Stimulated activated CD8-positive, alpha-beta memory T cell treated with anti-CD3 and anti-CD28 coated beads, Interleukin-12 subunit alpha, Interleukin-12 subunit beta, amount 100 ng/mL, for 1 hour (primary cell): ENCODE measurements around the gene EPB41L1.

Experiments used
- DNase-seq: peaks from one replicate; pipeline ENCODE4 v3.0.0-alpha.2; 2020; ENCODE audit warnings: low read depth

The EPB41L1 gene

DNA sequence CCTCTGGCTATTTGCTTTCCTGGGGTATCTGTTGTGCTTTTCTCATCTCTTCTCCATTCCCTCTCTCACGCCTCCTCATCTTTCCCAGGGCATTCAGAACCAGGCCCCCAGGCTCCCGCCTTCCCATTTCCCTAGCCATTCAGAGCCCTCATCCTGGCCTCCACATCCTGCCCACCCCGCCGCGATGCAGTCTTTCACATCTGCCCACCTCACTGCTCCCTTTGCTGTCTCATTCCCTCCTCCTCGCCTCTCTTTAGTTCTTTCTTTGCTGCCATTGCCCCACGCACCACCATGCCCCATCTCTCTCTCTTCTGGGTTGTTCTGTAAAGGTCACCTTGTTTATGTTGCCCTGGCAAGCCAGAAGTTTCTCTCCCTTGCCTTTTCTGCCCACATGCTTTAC is 71.1 kb downstream of the EPB41L1 start:
- DNase-seq: no peak

DNA sequence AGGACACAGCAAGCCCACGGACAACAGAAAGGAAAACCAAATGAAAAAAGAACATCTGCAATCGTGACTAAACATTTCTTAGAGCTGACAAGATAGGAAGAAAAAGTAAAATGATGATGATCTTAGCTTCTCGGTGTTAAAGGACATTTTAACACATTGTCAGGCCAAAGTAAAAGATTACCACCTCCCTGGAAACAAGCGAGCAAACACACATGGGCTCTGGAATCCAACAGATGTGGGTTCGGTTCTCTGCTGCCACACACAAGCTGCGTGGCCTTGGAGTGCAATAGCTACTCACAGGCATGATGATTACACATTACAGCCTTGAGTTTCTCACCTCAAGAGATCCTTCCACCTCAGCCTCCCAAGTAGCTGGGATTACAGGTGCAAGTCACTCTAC is 74.2 kb downstream of the EPB41L1 start:
- DNase-seq: no peak

DNA sequence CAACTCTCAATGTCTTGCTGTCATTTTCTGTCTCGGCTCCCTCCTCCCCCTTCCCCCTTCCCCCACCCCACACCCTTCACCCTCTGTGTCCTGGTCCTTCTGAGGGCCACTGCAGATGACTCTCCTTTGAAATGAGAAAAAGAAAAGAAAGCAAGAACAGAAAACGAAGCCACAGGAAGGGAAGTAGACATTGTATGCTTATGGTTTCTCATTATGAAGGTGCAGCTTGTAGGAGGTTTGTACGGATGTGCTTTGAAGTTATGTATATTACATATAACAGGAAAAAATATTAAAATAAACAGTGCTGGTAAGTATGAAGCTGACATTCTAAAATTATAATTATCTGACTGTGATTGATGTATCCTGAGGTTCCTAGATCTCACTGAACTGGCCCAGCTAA is 75.5 kb downstream of the EPB41L1 start:
- DNase-seq: no peak

DNA sequence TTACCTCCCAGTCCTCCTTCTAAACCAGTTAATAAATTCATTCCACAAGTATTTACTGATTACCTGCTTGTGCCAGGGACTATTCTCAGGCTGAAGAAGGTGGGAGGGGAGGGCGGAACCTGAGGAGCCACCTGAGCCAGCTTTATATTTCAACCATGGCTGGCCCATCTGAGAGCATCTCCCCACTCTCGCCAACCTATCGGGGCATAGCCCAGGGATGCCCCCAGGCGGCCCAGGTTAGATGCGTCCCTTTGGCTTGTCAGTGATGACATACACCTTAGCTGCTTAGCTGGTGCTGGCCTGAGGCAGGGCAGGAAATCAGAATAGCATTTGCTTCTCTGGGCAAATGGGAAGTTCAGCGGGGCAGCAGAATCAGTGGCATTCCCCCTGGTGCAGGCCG is 76.8 kb downstream of the EPB41L1 start:
- DNase-seq: no peak

DNA sequence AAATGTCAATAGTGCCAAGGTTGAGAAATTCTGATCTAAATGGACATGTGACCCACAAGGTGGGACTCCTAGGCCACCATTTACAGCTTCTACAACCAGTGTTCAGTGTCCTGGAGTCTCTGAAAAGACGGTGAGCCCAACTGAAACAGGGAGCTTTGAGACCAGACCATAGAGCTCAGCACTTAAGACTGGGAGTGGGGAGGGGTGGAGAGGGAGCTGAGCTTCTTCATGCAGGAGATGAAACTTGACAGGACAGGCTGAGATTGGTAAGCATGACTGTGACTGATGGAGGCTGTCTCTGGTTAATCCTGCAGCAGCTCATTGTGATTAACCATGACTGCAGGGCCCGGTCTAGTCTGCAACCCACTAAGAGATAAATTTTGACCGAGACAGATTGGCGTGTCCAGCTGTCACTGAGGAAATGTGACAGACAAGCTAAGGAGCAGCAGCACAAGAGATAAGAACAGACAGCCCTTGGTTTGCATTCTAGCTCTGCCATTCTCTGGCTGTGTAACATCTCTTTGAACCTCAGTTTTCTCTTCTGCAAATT is 80.3 kb downstream of the EPB41L1 start:
- no peak for DNase-seq

DNA sequence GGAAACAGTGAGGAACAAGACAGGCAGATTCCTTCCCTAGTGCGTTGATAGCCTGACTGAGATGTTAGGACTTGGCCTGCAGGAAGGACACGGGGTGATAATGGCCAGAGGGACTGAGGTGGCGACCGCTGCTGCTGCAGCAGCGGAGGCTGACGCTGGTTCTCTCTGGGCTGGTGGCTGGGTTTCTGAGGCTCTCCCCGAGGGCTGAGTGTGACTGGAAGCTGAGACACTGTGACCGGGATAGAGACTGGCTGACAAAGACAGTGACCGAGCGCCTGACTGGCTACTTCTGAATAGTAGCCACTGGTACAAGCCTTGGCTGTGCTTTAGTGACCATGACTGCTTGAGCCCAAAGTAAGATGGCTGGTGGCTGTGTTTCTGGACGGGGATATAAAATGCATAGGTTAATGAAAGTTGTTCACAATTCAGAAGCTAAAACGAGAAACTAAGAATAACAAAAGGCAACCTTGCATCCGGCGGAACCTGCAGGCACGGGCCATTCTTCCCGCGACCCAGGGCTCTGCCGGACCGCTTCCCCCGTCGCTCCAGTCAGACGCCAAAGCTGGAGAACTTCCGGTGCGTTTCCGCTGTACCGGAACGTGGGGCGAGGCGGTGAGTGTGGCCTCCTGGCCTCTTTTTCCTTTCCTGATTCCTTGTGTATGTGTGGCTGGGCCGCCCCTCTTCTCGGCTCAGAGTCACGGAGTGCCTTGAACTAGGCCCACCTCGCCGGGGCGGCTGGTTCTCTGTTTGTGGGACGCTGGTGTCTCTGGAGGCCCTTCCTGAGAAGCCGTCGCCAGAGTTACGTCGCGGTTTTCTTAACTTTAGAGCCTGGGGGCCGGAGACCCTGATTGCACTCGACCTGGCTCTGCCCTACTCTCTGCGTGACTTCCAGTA is 81.6 kb downstream of the EPB41L1 start, which contains the start of gene AAR2:
Gene AAR2 (plus strand): TSS at position 587 of the 894 bp plus-strand sequence. CDS start 3,391 bp downstream, outside the sequence.
- peak; percentile 51 for DNase-seq

DNA sequence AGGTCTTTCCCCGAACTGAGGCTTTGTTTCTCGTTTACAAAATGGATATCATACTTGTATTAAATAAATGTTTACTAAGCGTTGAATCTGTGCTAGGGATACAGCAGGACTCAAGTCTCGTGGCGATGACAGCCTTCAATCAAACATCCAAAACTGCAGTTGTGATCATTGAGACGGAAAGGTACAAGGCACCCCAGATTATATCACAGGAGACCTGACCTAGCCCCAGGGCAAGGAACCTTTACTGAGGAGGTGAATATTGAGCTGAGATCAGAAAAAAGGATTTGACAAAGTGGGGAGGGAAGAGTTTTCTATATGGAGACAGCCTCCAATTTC is 82.2 kb downstream of the EPB41L1 start:
- DNase-seq: no peak

DNA sequence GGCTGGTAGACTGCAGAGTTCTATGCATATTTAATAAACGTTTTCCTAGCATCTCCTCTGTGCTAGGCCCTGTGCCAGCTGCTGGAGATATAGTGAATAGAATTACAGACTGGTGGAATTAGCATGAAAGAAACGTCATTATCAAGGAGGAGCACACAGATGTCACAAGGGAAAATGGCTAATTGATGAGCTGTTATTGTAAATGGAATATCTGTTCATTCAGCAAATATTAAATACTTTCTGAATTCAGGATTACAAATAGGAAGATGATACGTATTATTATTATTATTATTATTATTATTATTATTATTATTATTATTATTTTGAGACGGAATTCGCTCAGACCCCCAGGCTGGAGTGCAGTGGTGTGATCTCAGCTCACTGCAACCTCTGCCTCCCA is 82.9 kb downstream of the EPB41L1 start:
- DNase-seq: no peak

DNA sequence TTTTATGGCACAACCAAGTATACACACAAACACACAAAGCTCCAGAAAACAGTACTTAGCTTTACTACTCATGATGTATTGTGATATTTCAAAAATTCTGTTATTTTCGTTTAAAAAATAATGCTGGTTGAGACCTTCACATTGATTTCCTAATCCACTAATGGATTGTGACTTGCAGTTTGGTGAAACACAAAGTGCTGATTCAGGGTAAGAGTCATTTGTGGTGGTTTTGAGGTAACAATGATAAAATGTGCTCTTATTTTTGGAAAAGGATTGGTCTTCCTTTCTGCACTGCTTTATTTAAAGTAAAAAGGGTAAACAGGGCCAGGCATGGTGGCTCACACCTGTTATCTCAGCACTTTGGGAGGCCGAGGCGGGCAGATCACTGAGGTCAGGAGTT is 83.6 kb downstream of the EPB41L1 start:
- DNase-seq: no peak

DNA sequence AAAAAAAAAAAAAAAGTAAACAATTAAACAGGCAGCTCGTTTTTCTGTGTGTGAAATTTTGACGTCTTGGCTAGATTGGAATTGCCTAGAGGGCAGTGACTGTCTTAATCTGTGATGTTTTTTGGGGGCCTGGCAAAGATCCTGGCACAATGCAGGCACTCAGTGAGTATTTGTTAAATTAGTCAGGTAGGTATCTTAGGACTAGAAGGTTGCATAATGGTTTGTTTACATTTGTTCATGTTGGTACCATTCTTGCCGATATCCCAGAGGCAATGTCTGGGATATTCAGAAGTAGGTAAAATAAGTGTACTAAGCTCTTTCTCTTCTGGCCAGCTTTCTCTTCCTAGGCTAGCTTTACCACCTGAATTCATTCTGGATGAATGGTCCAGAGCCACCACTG is 84.2 kb downstream of the EPB41L1 start:
- no peak for DNase-seq

DNA sequence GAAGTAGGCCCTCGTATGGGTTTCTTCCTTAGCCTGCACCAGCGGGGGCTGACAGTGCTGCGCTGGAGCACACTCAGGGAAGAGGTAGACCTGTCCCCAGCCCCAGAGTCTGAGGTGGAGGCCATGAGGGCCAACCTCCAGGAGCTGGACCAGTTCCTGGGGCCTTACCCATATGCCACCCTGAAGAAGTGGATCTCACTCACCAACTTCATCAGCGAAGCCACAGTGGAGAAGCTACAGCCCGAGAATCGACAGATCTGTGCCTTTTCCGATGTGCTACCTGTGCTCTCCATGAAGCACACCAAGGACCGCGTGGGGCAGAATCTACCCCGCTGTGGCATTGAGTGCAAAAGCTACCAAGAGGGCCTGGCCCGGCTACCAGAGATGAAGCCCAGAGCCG is 85.5 kb downstream of the EPB41L1 start:
- no peak for DNase-seq

DNA sequence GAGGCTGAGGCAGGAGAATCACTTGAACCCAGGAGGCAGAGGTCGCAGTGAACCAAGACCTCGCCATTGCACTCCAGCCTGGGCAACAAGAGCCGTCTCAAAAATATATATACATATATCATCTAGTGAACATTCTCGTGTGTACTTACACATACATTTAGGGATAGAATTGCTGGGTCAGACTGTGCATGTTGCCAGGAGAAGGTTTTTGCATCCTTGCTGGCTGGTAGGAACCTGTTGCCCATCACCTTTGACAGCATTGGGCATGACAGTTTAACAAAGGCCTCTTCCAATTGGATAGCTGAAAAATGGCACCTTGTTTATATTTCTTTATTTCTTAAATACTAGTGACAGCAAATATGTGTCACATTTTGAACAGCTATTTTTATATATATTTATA is 87.1 kb downstream of the EPB41L1 start:
- DNase-seq: no peak

DNA sequence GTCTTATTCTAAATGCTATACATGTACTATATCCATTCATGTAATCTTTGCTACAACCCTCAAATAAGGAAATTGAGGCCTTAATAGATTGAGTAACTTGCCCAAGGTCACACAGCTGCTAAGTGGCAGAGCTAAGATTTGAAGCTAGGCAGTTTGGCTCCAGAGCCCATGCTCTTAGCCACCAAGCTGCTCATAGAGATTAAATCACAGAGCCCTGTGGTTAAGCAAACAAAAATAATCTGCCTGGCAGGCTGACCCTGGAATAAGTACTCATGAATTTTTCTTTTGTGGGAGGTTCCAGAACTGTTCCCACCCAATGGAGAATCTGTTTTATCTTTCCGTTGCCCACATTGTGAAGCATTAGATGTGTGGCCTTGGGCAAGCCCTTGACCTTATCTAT is 89.2 kb downstream of the EPB41L1 start:
- DNase-seq: no peak

DNA sequence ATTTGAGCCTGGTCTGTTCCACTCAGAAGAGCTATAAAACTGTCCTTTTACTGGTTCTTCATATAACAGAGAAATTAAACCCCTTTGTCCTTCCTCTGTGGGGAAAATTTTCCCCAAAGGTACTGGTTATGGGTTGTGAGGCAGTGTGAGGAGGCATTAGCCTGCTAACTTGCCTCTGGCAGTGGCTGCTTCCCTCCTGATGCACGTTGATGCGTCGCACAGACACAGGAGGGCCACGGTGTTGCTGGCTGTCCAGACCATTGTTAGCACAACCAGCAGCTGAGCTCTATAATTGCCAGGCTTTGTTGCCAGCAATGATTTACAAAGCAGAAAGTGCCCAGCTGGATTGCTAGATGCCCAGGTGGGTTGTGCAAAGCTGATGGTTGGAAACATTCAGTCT is 91.9 kb downstream of the EPB41L1 start:
- no peak for DNase-seq

DNA sequence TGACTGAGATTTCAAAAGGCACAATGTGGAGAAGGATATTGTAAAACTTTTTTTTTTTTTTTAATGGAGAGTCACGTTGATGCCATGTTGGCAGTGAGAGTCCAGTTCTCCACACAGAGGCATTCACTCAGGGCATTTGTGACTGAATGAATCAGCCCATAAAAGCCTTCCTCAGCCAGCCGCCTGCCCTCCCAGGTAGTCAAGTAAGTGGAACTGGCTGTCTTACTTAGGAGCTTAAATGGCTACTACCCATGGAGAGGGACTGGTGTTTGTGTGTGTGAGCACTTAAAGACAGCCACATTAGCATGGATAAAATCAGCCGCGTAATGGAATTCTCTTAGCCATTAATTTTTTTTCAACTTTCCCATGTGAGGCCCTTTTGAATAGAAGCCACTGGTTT is 94.3 kb downstream of the EPB41L1 start:
- no peak for DNase-seq

DNA sequence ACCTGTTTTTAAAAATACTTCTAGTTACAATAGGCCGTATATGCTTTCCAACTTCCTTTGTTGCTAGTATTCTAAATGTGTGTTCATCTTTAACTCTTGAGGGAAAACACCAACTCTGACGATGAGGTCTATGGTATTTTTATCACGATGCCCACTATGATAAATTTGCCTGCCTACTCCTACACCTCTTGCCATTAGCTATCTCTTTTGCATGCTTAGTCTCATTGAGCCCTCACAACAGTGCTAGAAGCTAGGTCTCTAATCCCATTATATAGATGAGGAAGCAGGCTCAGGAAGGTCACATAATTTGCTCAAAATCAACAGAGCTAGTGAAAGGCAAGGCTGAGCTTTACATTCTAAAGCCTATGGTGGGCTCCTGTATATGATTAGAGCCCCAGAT is 94.9 kb downstream of the EPB41L1 start:
- no peak for DNase-seq

DNA sequence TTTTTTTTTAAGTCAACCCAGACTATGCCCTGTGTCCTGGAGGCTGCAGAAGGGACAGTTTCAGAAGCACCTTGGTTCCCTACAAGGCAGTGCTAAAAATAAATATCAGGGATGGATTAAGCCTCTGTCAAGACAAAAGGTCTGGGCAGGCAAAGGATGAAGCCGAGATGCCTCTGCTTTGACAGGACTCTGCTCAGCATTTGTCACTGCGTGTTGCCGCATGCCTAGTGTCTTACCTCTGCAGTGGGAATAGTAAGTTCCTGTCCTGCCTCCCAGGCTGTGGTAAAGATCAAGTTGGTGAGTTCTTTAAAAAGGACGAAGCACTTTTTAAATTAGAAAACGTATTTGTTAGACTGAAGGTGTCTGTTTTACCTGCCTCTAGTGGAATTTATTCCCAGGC is 96.9 kb downstream of the EPB41L1 start:
- no peak for DNase-seq

DNA sequence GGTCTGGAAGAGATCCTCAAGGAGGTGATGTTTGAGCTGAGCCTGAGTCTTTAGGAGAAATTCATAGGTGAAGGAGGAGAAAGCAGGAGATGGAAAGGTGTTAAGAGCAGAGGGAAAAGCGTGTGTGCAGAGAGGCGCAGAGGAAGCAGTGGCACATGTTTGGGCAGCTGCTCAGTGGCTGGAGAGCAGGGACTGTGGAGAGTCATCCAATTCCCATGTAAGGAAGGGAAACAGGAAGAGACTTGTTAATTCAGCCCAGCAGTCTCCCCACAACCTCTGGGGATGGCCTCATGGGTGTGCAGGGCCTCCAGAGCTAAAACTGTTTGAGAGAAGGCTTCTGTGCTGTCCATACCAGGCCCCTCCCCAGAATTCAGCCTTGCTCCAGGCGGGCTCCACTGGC is 98.0 kb downstream of the EPB41L1 start:
- DNase-seq: no peak

DNA sequence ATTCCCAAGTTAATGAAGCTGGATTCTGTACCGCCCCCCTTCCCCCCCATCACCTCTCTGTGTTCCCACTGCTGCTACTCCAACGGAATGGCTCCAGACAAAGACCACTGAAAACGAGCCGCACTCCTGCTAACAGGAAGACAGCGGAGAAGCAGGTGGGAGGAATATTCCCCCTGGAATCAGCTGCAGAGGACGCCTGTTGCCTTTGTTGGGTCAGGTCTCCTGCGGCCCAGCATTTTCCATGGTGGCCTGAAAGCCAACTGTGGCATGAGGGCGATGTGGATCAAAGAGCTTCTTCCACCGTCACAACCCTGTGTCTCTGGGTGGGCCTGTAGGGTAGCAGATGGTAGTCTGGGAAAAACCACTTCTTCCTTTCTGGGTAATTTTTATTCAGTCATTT is 98.5 kb downstream of the EPB41L1 start:
- no peak for DNase-seq

DNA sequence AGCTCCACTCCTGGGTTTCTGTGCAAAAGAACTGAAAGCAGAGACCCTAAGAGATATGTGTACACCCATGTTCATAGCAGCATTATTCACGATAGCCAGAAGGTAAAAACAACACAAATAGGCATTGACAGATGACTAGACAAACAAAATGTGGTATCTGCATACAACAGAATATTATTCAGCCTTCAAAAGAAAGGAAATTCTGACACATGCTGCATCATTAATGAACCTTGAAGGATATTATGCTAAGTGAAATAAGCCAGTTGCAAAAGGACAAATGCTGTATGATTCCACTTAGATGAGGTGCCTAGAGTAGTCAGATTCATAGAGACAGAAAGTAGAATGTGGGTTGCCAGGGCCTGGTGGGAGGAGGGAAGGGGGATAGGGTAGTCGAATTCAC is 99.5 kb downstream of the EPB41L1 start:
- DNase-seq: no peak

DNA sequence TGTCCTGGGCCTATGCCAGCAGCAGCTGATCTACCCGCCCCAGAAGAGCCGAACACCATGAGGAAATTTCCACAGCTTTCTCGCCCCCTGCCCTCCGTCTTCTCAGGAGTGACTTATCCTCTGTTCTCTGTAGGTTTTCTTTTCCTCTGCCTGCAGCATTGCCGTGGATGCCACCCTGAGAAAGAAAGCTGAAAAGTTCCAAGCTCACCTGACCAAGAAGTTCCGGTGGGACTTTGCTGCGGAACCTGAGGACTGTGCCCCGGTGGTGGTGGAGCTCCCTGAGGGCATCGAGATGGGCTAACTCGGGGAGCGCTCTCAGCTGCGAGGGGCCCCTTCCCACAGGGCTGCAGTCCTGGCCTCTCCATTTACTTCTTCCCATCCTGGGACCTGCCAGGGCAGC is 100.9 kb downstream of the EPB41L1 start:
- no peak for DNase-seq

DNA sequence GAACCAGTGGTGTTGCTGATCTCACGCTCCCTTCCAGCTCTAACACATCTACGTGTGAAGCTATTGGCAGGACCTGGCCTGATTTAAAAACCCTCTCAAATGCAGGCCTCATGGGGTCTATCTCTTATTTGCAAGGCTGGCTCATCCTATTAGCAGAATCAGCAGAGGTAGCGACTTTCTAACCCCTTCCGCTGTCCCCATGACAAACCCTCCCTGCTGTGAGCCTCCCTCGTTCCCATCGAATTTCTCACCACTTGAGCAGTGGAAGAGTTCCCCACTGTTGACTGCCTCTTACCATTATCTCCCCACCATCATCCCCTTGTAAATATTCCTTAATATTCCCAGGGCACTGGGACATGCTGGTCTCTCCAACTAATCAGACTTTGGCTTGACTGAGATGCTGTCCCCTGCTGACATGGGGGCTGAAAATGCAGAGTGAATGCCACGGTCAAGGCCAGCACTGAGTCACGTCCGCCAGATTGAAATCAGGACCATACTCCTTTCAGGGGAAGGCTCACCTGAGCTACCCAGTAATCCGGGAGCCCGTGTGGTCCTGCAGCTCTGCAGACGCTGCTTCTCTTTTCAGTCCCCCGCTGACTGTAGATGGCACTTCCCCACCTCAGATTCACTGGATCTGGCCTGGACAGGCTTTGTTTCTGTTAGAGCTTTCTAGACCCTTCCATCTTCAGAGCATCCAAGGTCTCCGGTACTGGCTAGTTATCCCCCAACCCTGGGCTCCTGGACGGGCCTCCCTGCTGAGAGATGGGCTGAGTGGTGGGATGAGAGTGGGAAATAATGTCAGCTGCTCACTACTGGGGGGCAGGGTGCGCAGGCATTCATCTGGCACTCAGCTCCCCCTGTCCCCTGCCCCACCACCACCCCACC is 104.9 kb downstream of the EPB41L1 start:
- no peak for DNase-seq

DNA sequence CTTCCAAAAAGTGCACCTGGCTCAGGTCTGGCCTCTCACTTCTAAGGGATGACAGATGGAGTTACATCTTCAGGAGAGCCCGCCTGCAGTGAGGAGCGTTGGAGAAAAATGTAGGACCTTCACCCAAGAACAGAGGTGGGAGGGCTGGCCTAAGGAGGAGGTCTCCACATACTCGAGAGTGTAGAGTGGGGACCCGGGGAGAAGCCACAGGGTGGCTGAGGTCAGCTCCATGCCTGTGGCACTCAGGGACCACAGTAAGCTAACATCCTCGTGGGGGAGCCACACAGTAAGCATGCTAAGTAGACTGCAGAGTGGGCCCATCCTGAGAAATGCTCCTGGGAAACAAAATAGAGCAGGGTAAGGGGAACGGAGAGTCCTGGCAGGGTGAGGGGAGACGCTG is 105.8 kb downstream of the EPB41L1 start:
- DNase-seq: no peak
